GM18951 (cell line): Measurements from ENCODE around the gene MACROD2.

ENCODE experiments used
- POLR2A ChIP-seq: IDR thresholded peaks from 4 replicates; pipeline ENCODE4 v1.6.1; 2011; ENCODE audit warnings: mild to moderate bottlenecking; ENCODE audit not compliant: insufficient read length, insufficient read depth; ENCODE audit errors: extremely low read depth
- in situ Hi-C: fragments of 300-500 bp; cut with MboI; formaldehyde crosslinking; loops from one replicate; pipeline ENCODE4 v1.12.0; 2022; ENCODE audit warnings: low sequenced_read_pairs, mixed read lengths, inconsistent platforms; ENCODE audit not compliant: unreplicated experiment

MACROD2 gene

DNA sequence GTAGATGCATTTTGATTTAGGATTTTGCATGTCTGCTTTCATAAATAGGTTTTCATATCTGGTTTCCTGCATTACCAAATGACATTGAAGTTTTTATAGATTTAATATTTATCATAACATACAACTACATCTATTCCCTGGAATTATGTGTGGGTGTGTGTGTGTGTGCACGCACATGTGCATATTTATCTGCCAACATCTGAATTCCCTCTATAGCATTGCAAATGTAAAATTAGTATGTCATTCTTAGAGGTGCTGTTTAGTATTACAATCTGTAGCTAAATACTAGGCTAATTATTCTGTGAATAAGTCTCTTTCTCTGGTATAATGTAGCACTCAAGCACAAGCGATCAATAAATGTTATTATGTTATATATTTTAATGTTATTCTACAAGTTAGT, 820.0 kb downstream of the MACROD2 start:
- TF ChIP-seq POLR2A, result no peak
- in situ Hi-C loops, result no loop called here

DNA sequence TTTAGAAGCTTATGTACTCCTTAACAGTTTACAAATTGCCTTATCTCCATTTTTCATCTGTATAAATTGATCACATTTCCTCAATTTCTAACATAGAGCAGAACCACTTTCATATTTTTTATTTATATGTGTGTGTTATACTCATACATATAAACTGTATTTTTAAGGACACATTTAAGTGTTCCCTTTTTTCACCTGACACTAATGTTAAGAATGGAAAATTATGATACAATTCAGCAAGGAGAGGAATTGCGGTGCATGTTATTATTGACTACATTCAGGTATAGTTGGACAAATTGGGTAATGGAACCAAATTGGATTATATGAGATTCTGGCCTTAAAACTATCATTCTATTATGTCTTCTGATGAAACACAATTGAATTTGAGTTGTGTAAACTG, 821.2 kb downstream of the MACROD2 start:
- no peak for TF ChIP-seq POLR2A
- in situ Hi-C loops, result no loop called here

DNA sequence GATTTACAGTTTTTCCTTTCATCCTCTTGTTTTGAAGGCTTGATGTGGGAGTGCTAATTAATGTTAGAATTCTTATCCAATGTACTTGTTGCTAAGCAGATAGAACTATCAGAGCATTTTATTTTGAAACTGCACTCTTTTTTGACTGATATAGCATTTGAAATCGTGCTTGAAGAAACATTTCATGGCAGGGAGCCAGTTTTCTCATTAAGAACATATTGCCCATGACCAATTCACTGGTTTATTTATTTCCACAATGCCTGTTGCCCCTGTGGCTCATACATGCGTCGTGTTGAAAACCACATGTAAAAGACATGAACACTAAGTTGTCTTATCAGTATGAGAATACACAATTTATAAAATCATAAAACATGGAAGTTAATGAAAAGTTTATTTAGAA, 821.8 kb downstream of the MACROD2 start:
- no peak for TF ChIP-seq POLR2A
- in situ Hi-C loops, result no loop called here

DNA sequence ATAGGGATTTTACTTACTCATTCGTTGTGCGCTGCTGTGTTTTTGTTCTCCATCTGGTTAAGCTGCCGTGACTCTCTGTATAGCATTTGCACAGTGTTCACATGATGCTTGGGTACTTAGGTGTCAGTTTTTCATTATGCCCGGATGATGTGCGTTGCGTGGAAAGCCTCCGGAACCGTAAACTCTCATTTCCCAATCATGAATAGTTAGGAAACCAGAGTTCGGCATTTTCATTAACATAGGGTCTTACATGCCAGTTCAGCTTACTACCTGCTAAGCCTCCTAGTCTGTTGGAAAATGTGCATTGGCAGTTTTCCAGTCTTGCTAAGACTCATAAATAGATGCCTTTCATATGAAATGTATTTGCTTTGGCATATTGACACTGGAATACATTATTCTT, 825.5 kb downstream of the MACROD2 start:
- in situ Hi-C loops, result no loop called here
- TF ChIP-seq POLR2A, result no peak

DNA sequence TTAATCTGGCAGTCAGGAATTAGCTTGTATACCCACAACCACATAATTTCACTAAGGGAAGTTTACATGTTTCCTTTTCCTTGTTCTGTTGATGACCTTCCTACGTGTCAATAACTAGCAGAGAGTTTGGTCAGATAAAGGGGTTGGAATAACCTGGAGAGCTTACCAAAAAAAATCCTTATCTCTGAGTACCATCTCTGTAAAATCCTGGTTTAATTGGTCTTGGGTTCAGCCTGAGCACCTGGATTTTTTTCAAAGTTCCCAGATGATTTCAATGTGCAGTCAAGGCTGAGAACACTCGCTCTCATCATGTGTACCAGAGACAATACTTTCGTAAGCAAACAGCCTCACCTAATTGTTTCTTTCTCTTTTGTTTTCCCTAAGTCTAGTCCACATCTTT, 825.9 kb downstream of the MACROD2 start:
- in situ Hi-C loops, result no loop called here
- TF ChIP-seq POLR2A, result no peak

DNA sequence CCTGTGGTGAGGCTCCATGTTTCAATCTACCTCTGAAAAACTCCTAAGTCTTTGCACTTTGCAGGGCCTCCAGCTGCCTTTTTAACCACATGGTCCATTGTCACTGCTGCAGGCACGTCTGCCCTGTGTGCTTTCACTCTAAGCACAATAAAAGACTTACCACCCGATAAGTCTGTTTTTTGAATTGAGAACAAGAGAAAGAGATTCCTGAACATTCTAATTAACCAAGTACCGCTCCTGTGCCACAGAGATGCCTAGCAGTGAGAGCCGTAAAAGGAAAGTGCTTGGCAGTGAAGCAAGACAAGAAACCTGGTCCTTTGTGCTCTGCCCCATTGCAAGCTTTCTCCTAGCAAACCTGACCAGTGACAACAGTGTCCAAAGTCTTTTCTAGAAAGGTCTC, 829.7 kb downstream of the MACROD2 start:
- in situ Hi-C loops, result no loop called here
- no peak for TF ChIP-seq POLR2A

DNA sequence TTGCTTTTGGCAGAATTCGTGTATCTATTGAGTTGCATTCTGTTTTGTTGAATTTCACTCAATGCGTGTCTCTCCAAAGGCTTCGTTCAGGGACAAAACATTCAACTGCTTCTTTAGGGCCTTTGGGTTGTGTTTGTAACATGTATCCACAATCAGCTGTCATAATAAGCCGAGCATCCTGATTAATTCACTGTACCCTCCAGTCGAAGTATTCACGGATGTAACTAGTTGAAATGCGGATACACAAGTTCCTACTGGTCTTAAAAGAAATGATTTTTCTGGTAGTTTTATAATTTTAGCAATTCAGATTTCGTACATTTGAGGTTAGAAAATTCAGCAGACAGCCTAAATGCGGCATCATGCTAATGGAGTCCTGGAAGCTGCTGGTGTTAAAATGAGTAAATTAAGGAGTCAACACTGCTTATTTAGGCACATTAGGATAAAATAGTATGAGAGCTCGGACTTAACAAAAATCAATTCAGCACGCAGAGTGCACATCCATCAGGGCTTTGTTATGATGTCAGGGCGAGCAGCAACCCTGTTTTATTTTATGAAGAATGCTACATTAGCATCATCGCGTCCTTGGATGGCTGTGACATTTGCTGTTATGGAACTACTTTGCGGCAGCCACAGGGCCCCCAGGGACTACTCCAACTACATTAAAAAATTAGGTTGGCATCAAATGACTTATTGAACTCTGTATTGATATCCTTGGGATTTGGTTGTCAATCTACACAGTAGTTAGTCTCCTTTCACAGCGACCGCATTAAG, 831.4 kb downstream of the MACROD2 start:
- in situ Hi-C loops, result no loop called here
- TF ChIP-seq POLR2A, result no peak

DNA sequence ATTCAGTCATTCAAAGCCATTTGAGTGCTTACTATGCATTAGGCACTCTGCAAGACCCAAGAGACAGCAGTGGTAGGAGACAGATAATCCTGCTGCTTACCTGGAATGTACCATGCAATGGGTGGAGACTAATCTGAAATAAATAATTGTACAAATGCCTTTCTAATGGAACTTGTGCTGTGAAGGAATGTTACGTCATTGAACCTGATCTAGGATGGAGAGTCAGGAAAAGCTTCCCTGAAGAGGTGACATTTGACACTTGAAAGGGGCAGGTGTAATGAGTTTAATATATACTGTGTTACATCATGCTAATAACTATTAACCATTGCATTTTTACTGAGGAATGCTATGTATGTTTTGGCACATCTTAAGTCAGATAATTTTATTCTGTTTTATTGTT, 833.1 kb downstream of the MACROD2 start:
- TF ChIP-seq POLR2A, result no peak
- in situ Hi-C loops, result no loop called here

DNA sequence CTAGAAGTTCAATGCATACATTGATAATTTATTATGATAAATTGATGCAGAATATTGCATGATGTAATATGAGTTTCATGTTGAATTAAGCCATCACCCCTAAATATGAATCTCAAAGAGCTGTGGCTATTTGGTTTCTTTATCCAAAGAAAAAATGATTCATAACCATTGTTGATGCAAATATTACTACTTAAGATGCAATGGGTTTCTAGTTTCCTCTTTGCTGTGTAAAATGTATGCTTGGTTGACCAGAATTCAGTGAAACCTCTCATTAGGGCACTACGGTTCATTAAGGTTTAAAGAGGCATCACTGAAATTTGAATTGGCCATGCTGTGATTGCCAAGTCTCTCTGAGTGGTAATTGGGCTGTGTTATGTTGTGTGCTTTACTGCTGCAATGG, 834.6 kb downstream of the MACROD2 start:
- in situ Hi-C loops, result no loop called here
- TF ChIP-seq POLR2A, result no peak

DNA sequence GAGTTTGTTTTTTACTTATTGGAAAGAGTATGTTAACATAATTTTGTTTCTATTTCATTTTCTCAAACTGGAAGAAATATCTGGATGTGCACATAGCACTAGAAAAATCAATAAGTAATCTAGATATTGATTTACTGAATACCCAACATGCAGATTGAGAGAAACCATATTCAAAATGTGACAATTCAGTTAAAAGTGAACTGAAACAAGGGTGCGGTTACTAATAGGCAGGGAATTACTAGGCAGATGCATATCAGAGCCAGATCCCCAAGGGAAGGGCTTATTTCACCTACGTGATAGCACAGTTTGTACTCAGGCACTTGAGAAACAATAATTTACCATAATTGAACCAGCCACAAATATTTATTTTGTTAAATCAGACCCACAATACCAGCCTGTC, 835.1 kb downstream of the MACROD2 start:
- in situ Hi-C loops, result no loop called here
- no peak for TF ChIP-seq POLR2A

DNA sequence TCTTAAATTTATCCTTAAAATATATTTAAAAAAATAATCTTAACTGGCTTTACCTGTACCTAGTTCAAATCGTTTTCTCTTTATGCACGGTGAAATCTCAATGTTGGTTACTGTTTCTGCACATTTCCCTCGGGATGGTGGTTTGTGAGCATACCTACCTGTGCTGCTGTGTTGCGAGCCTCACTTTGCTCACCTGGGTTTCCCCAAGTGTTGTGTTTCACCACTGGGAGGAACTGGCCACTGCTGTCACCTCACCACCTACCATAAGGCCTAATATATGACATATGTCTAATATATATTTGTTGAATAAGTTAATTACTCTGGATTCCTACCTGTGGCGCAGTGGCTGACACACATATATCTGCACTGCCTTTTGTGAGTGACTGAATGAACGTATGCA, 835.6 kb downstream of the MACROD2 start:
- in situ Hi-C loops, result no loop called here
- no peak for TF ChIP-seq POLR2A

DNA sequence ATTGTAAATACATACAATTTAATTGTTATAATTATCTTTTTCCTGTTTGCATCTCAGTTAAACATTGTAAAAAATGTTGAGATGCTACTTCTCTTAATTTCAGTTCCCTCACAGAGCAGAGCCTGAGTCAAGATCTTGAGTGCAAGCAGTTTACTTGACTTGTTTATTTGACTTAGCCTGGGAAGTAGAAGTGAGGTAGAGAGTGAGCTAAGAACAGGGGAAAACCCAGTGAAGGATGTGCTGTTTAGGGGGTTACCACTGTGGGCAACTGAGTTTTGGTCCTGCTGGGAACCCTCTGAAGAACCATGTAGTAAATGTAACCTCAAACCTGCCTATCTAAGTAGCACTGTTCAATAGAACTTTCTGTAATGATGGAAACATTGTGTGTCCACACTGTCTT, 837.3 kb downstream of the MACROD2 start:
- in situ Hi-C loops, result no loop called here
- no peak for TF ChIP-seq POLR2A

DNA sequence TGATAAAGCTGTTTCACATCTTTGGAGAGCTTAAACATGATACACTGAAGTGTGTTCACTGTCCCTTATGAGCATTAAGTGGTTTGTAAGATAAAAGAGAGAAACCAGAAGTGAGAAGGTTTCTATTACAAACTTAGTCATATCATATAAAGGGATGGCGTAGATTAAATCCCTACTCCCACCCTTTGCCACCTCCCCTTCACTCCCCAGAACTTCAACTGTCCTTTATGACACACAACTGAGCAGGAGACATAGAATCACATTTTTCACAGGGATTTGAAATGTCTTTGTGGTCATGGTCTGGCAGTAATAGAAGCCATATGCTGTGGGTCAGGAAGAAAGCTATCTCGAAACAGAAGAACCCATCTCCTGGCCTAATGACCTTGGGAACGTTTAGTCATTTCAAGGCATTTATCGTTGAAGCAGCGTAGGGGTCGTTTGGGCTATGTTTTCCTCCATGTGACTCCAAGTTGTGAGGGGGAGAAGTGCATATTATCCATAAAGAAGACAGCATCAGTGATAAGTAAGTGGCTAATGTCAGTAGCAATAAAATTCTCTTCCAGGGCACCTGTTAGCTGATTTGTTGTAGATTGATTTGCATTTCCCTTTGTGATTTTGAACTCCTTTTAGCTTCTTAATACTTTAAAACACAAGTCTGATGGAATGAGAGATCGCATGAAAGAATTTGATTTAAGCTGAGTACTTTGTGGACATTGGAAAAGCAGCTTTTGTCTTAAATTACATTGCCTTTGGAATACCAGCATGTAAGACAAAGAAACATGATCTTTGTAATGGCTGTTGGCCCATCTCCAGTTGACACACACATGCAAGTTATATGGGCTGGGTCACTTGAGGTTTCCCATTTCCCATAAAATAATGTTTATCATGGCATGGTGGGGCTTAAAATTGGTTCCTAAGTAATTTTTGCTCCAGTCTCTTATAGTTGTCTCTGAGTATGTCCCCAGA, 843.6 kb downstream of the MACROD2 start:
- no peak for TF ChIP-seq POLR2A
- in situ Hi-C loops, result no loop called here
